H1 (cell line): ENCODE measurements around the gene DLX4. TPM values are rescaled to one million over a fixed set of nuclear protein-coding genes. Genes with fewer than 3 reads are reported as not detected.

Experiments
- CTCF ChIA-PET: fragments of 300-600 bp; sonication (Branson Sonifier 250); formaldehyde crosslinking; loops from one replicate; lab custom pipeline; 2021; ENCODE audit not compliant: partially characterized antibody; lab: Charles Lee
- POLR2A ChIA-PET: fragments of 300-600 bp; sonication (Branson Sonifier 250); formaldehyde crosslinking; loops from one replicate; lab custom pipeline; 2021; ENCODE audit warnings: inconsistent platforms; ENCODE audit not compliant: partially characterized antibody; lab: Charles Lee
- DNase-seq, 2 experiments: peaks; one replicate each; pipeline versions ENCODE4 v3.0.0 to v3.0.0-alpha.2; 2010 to 2022; ENCODE audit warnings: low spot score in 2 of 2, low read depth in 1 of 2, mixed read lengths in 1 of 2
- FAIRE-seq: peaks from 2 replicates; lab custom pipeline; 2011; peaks lifted over from hg19 to GRCh38; lab: Jason Lieb, UNC
- H2AFZ ChIP-seq: 2 replicates; pipeline ENCODE4 v1.8.1; 2012; ENCODE audit warnings: low read length, inconsistent platforms
- H2AK5ac ChIP-seq: 2 replicates; pipeline ENCODE4 v1.6.1; 2013; ENCODE audit warnings: low read depth, low read length
- H2BK120ac ChIP-seq: replicated peaks from 2 replicates; pipeline ENCODE3; 2013; ENCODE audit warnings: low read depth, low read length, inconsistent platforms
- H2BK12ac ChIP-seq: 2 replicates; pipeline ENCODE4 v1.6.1; 2013; ENCODE audit warnings: low read depth, low read length
- H2BK15ac ChIP-seq: 2 replicates; pipeline ENCODE4 v1.6.1; 2013; ENCODE audit warnings: low read length
- H2BK20ac ChIP-seq: 2 replicates; pipeline ENCODE4 v1.6.1; 2013; ENCODE audit warnings: low read length
- H2BK5ac ChIP-seq: 2 replicates; pipeline ENCODE4 v1.6.1; 2013; ENCODE audit warnings: low read depth, low read length
- H3K14ac ChIP-seq: 2 replicates; pipeline ENCODE4 v1.6.1; 2013; ENCODE audit warnings: inconsistent platforms; ENCODE audit not compliant: insufficient read length
- H3K18ac ChIP-seq: 2 replicates; pipeline ENCODE4 v1.6.1; 2013; ENCODE audit warnings: low read length; ENCODE audit errors: extremely low read depth
- H3K23ac ChIP-seq: 2 replicates; pipeline ENCODE4 v1.6.1; 2013; ENCODE audit warnings: inconsistent platforms; ENCODE audit not compliant: insufficient read length
- H3K23me2 ChIP-seq: 2 replicates; pipeline ENCODE4 v1.6.1; 2013; ENCODE audit warnings: low read depth, low read length
- H3K27ac ChIP-seq: 2 replicates; pipeline ENCODE4 v1.6.1; 2011; ENCODE audit warnings: low read depth, low read length, inconsistent platforms
- H3K27me3 ChIP-seq, 4 experiments: replicated peaks in 1 of 4; 1 replicate in 1 of 4; 2 replicates in 3 of 4; pipeline versions ENCODE4 v1.6.1 to v1.8.1; 2011 to 2013; ENCODE audit warnings: low read length in 3 of 4, mild to moderate bottlenecking in 3 of 4, inconsistent platforms in 2 of 4, mixed read lengths in 2 of 4, moderate library complexity in 1 of 4; ENCODE audit not compliant: control insufficient read depth in 3 of 4, insufficient read depth in 3 of 4; ENCODE audit errors: extremely low read depth in 1 of 4
- H3K36me3 ChIP-seq, 4 experiments: 2 replicates each; pipeline versions ENCODE4 v1.6.1 to v1.8.1; 2011 to 2013; ENCODE audit warnings: mild to moderate bottlenecking in 4 of 4, low read length in 3 of 4, moderate library complexity in 2 of 4, control low read depth in 1 of 4, inconsistent platforms in 1 of 4; ENCODE audit not compliant: insufficient read depth in 4 of 4, control insufficient read depth in 2 of 4
- H3K4ac ChIP-seq: replicated peaks from 2 replicates; pipeline ENCODE3; 2013; ENCODE audit warnings: low read length, low read depth, mixed read lengths, inconsistent platforms; ENCODE audit not compliant: insufficient read length
- H3K4me1 ChIP-seq, 4 experiments: replicated peaks in 1 of 4; 1 replicate in 1 of 4; 2 replicates in 3 of 4; pipeline versions ENCODE4 v1.6.1 to v1.8.1; 2011 to 2013; ENCODE audit warnings: low read length in 3 of 4, inconsistent platforms in 2 of 4, mixed read lengths in 1 of 4; ENCODE audit not compliant: insufficient read depth in 4 of 4, control insufficient read depth in 3 of 4
- H3K4me2 ChIP-seq, 2 experiments: 2 replicates each; pipeline versions ENCODE4 v1.6.1 to v1.8.1; 2011 to 2013; ENCODE audit warnings: low read depth in 2 of 2, low read length in 2 of 2, control low read depth in 1 of 2, inconsistent platforms in 1 of 2, mild to moderate bottlenecking in 1 of 2; ENCODE audit not compliant: insufficient read depth in 1 of 2
- H3K4me3 ChIP-seq, 4 experiments: fragments of 200-600, 300-600 bp in 1 of 4; sonication (generic), shearing (Covaris generic), sonication (Bioruptor Twin) in 1 of 4; 2 replicates each; pipeline versions ENCODE4 v1.5.1 to v1.8.1; 2011 to 2016; ENCODE audit warnings: low read length in 4 of 4, low read depth in 3 of 4, control low read depth in 2 of 4, inconsistent platforms in 2 of 4, mild to moderate bottlenecking in 2 of 4, mixed read lengths in 1 of 4, moderate library complexity in 1 of 4; ENCODE audit not compliant: insufficient read depth in 2 of 4; ENCODE audit errors: extremely low read depth in 1 of 4
- H3K56ac ChIP-seq: replicated peaks from 2 replicates; pipeline ENCODE3; 2013; ENCODE audit warnings: low read depth, mild to moderate bottlenecking, mixed read lengths, low read length, inconsistent platforms; ENCODE audit not compliant: insufficient read length
- H3K79me1 ChIP-seq: 2 replicates; pipeline ENCODE4 v1.6.1; 2013; ENCODE audit warnings: low read depth, low read length, control low read depth
- H3K79me2 ChIP-seq, 2 experiments: 2 replicates each; pipeline versions ENCODE4 v1.6.1 to v1.8.1; 2012 to 2013; ENCODE audit warnings: low read length in 2 of 2, mild to moderate bottlenecking in 2 of 2, inconsistent platforms in 1 of 2; ENCODE audit not compliant: insufficient read depth in 2 of 2, control insufficient read depth in 1 of 2
- H3K9ac ChIP-seq, 4 experiments: replicated peaks in 1 of 4; 1 replicate in 1 of 4; 2 replicates in 3 of 4; pipeline versions ENCODE4 v1.6.1 to v1.8.1; 2011 to 2013; ENCODE audit warnings: low read depth in 3 of 4, low read length in 3 of 4, control low read depth in 2 of 4, mild to moderate bottlenecking in 2 of 4, moderate library complexity in 2 of 4, inconsistent platforms in 1 of 4; ENCODE audit errors: extremely low read depth in 1 of 4
- H3K9me3 ChIP-seq, 2 experiments: 2 replicates each; pipeline versions ENCODE4 v1.6.1 to v1.8.1; 2012 to 2013; ENCODE audit warnings: mild to moderate bottlenecking in 2 of 2, moderate library complexity in 2 of 2, control low read depth in 1 of 2, inconsistent platforms in 1 of 2, low read depth in 1 of 2, low read length in 1 of 2, mixed read lengths in 1 of 2; ENCODE audit not compliant: insufficient read depth in 2 of 2
- H4K20me1 ChIP-seq, 2 experiments: replicated peaks in 1 of 2; 2 replicates each; pipeline versions ENCODE3 to v1.8.1; 2011 to 2013; ENCODE audit warnings: inconsistent platforms in 2 of 2, low read length in 2 of 2, mild to moderate bottlenecking in 1 of 2; ENCODE audit not compliant: insufficient read depth in 2 of 2, control insufficient read depth in 1 of 2
- H4K5ac ChIP-seq: 2 replicates; pipeline ENCODE4 v1.6.1; 2013; ENCODE audit warnings: low read length, low read depth, mixed read lengths, inconsistent platforms; ENCODE audit not compliant: insufficient read length
- H4K8ac ChIP-seq: 2 replicates; pipeline ENCODE4 v1.8.0; 2013; ENCODE audit warnings: mild to moderate bottlenecking, moderate library complexity, low read length, inconsistent platforms; ENCODE audit not compliant: insufficient read depth; ENCODE audit errors: extremely low read depth
- H4K91ac ChIP-seq: replicated peaks from 2 replicates; pipeline ENCODE3; 2013; ENCODE audit warnings: low read length, mixed read lengths, inconsistent platforms; ENCODE audit not compliant: insufficient read length
- BCL11A ChIP-seq, 2 experiments: IDR thresholded peaks; one replicate each; pipeline ENCODE4 v1.6.1; 2011; ENCODE audit warnings: low read depth in 2 of 2, low read length in 2 of 2, mild to moderate bottlenecking in 2 of 2
- CBX8 ChIP-seq: fragments of 300-800, 300-1000 bp; sonication (generic); IDR thresholded peaks from 2 replicates; pipeline ENCODE4 v1.7.1; 2016; ENCODE audit warnings: low read depth, low read length, borderline replicate concordance
- CTBP2 ChIP-seq: IDR thresholded peaks from 2 replicates; pipeline ENCODE4 v1.7.0; 2011; ENCODE audit warnings: borderline replicate concordance, mild to moderate bottlenecking, moderate library complexity, mixed read lengths, low read length; ENCODE audit not compliant: insufficient read depth, insufficient read length
- CTCF ChIP-seq, 3 experiments: IDR thresholded peaks; 1 replicate in 2 of 3; 2 replicates in 1 of 3; pipeline versions ENCODE4 v1.5.1 to v1.6.1; 2011; ENCODE audit warnings: low read length in 3 of 3, mild to moderate bottlenecking in 3 of 3, inconsistent platforms in 2 of 3, low read depth in 1 of 3, moderate library complexity in 1 of 3; ENCODE audit not compliant: insufficient read depth in 1 of 3; ENCODE audit errors: control extremely low read depth in 1 of 3
- MAFK ChIP-seq: IDR thresholded peaks from 2 replicates; pipeline ENCODE4 v1.6.1; 2012; ENCODE audit warnings: low read depth, mild to moderate bottlenecking, improper control_type of control experiment, low read length
- POLR2A ChIP-seq, 2 experiments: IDR thresholded peaks; 1 replicate in 1 of 2; 2 replicates in 1 of 2; pipeline ENCODE4 v1.6.1; 2011; ENCODE audit warnings: low read depth in 2 of 2, low read length in 2 of 2, mild to moderate bottlenecking in 2 of 2; ENCODE audit errors: control extremely low read depth in 1 of 2
- RAD21 ChIP-seq, 2 experiments: IDR thresholded peaks in 1 of 2; conservative IDR thresholded peaks in 1 of 2; 2 replicates each; pipeline ENCODE4 v1.6.1; 2011; ENCODE audit warnings: low read depth in 2 of 2, low read length in 2 of 2, improper control_type of control experiment in 1 of 2, inconsistent platforms in 1 of 2, mild to moderate bottlenecking in 1 of 2, moderate library complexity in 1 of 2
- RXRA ChIP-seq: IDR thresholded peaks from 2 replicates; pipeline ENCODE4 v1.6.1; 2011; ENCODE audit warnings: low read depth, mild to moderate bottlenecking, low read length, moderate library complexity; ENCODE audit not compliant: insufficient read depth
- TAF1 ChIP-seq: IDR thresholded peaks from 2 replicates; pipeline ENCODE4 v1.6.1; 2011; ENCODE audit warnings: mild to moderate bottlenecking, low read depth, low read length
- TBP ChIP-seq: IDR thresholded peaks from 2 replicates; pipeline ENCODE4 v1.6.1; 2011; ENCODE audit warnings: low read depth, low read length, improper control_type of control experiment
- WGBS, 2 experiments: shearing (Covaris generic) in 1 of 2; methylation state at CpG; one replicate each; pipeline versions ENCODE4 v1.1.6 to v1.1.7; 2013 to 2015; ENCODE audit warnings: low lambda C conversion rate in 2 of 2, mixed read lengths in 2 of 2, inconsistent platforms in 1 of 2, low coverage in 1 of 2, missing lambda C conversion rate in 1 of 2; ENCODE audit not compliant: insufficient replicate concordance in 2 of 2, insufficient coverage in 1 of 2, insufficient read length in 1 of 2; ENCODE audit errors: extremely low coverage in 1 of 2, missing lambda C conversion rate in 1 of 2; 5-methylcytosine and 5-hydroxymethylcytosine counted together
- polyA plus RNA-seq, 7 experiments: library from polyadenylated mRNA; depleted of rRNA in 3 of 7; stranded (reverse) in 5 of 7; unstranded in 2 of 7; fragments of >200 nt in 5 of 7; fragments of 200-250 nt in 2 of 7; gene quantifications; 1 replicate in 5 of 7; 2 replicates in 1 of 7; 4 replicates in 1 of 7; pipeline versions ENCODE4 v1.2.1 to v1.2.3, GENCODE V29; 2011 to 2013; ENCODE audit warnings: missing spikeins in 2 of 7, mixed read lengths in 2 of 7
- total RNA-seq: library from RNA; stranded (reverse); fragmentation: NEBNext Ultra II Directional; extraction: Animal tissue kit (Norgen Biotek cat#: 25700); gene quantifications from 2 replicates; pipeline ENCODE4 v1.2.1, GENCODE V29; 2021

The DLX4 gene
- total and polyA plus RNA-seq, 2 of the 8 experiments (the other 6 are each of a cell fraction or from before 2014, with no cell fraction given) = 0.67 to 0.80 TPM

- H3K36me3 ChIP-seq = no peaks in the 10 kb centered on the region
- ChIA-PET POLR2A (interaction anchor here (2.0 kb wide), 1 partner anchor 10 kb away, joined by 5 read pairs; the partner anchor contains the start of gene DLX3), CTCF (interaction anchor here (0.7 to 18.5 kb wide), 10 partner anchors 7 to 129 kb away, joined by 3 to 547 read pairs (median 4); partner anchors contain the start of genes DLX3 and TAC4)
- no peak overlapping the region for H3K9ac ChIP-seq
- no peak overlapping the region for H2BK120ac ChIP-seq
- 0 out of 2 replicates have a peak overlapping the region, but pooled peaks have one; percentile 9 for H2BK15ac ChIP-seq
- 61% methylated on average over 3 of the region's 3 CpGs; no CpG with 5 or more reads in 1 of the 2 experiments for WGBS, 2 experiments
- no peak overlapping the region for H2BK20ac ChIP-seq
- DNase-seq (no peak), FAIRE-seq (no peak)
- no peak overlapping the region for H3K27ac ChIP-seq
- H4K91ac ChIP-seq = no peak overlapping the region
- H3K18ac ChIP-seq = peak overlapping the region; percentile 17; the same call in 1 of the 2 replicates
- peak overlapping the region; percentile 56; the same call in 1 of the 2 replicates for H2BK12ac ChIP-seq
- no peaks in the 10 kb centered on the region for H3K79me1 ChIP-seq
- H2AFZ ChIP-seq = no peak overlapping the region
- H3K79me2 ChIP-seq = no peaks in the 10 kb centered on the region
- H3K9me3 ChIP-seq = no peaks in the 10 kb centered on the region
- H3K27me3 ChIP-seq = peaks cover 9 to 44% (median 33%) of the 10 kb centered on the region in 4 experiments
- no peak overlapping the region for H3K4ac ChIP-seq
- H4K8ac ChIP-seq = no peak overlapping the region
- no peak overlapping the region for H3K14ac ChIP-seq
- no peaks in the 10 kb centered on the region; the same call in 1 of the 2 replicates for H3K23me2 ChIP-seq
- H3K56ac ChIP-seq = no peak overlapping the region
- no peak overlapping the region for H3K4me2 ChIP-seq
- H4K20me1 ChIP-seq = no peaks in the 10 kb centered on the region
- peak overlapping the region; percentile 55; the same call in 1 of the 2 replicates for H2BK5ac ChIP-seq
- peak overlapping the region; percentile 30; the same call in 1 of the 2 replicates for H2AK5ac ChIP-seq
- no peak overlapping the region for H4K5ac ChIP-seq
- H3K4me3 ChIP-seq = no peak overlapping the region
- peaks cover 0 to 20% (median 11%) of the 10 kb centered on the region in 4 experiments; a peak in 6 of 7 replicates for H3K4me1 ChIP-seq
- no peak overlapping the region for H3K23ac ChIP-seq
- TF ChIP-seq TBP (no peak), RXRA (no peak), BCL11A (IDR thresholded peaks at IDR 0.05; ENCODE audit: low read depth in 2 of 2, low read length in 2 of 2) (no peak), TAF1 (no peak), CTBP2 (no peak), POLR2A (IDR thresholded peaks at IDR 0.05; ENCODE audit: control extremely low read depth in 1 of 2, low read depth in 2 of 2, low read length in 2 of 2) (no peak), MAFK (peak; percentile 91; the same call in 1 of the 2 replicates), CTCF (IDR thresholded peaks at IDR 0.05; ENCODE audit: control extremely low read depth in 1 of 3, insufficient read depth in 1 of 3, low read depth in 1 of 3, low read length in 3 of 3) (no peak), RAD21 (IDR thresholded peaks at IDR 0.05 in 1 of 2, conservative IDR thresholded peaks at IDR 0.05 in 1 of 2; ENCODE audit: low read depth in 2 of 2, low read length in 2 of 2) (no peak), CBX8 (no peak)
Observed at GRCh38 chr17:49984283-49984682, 15.3 kb downstream of the DLX4 start.
